HG03103 (cell line): ENCODE results near the gene ZFP64.

Experiments used
- ATAC-seq: cut with Tn5 transposase; IDR thresholded peaks from one replicate; pipeline ENCODE4 v1.9.1; 2021; ENCODE audit warnings: low read depth; ENCODE audit not compliant: unreplicated experiment

ZFP64 gene

GRCh38 chr20:52118016-52118623, 73.5 kb downstream of the ZFP64 start:
- ATAC-seq = no peak

- ATAC-seq = no peak
Observed at GRCh38 chr20:52110456-52110855, 81.1 kb downstream of the ZFP64 start.

GRCh38 chr20:52105442-52106422, 85.8 kb downstream of the ZFP64 start:
- no peak for ATAC-seq

- no peak for ATAC-seq
Observed at GRCh38 chr20:52104546-52105441, 86.8 kb downstream of the ZFP64 start.

- no peak for ATAC-seq
Observed at GRCh38 chr20:52103913-52104545, 87.5 kb downstream of the ZFP64 start.

GRCh38 chr20:52103335-52103912, 88.2 kb downstream of the ZFP64 start:
- no peak for ATAC-seq

GRCh38 chr20:52102559-52102958, 89.0 kb downstream of the ZFP64 start:
- ATAC-seq = no peak

GRCh38 chr20:52102126-52102525, 89.5 kb downstream of the ZFP64 start:
- no peak for ATAC-seq
